ENCODE results near the gene ZNF319. TPM values are rescaled to one million over a fixed set of nuclear protein-coding genes. Genes with fewer than 3 reads are reported as not detected.

ZNF319 gene
- total and polyA plus RNA-seq, 2 of the 8 experiments (the other 6 are each of a cell fraction or from before 2014, with no cell fraction given), result 3.3 to 5.5 TPM

GRCh38 chr16:57966204-57966771 lies 34.2 kb downstream of the ZNF319 start:
- TF ChIP-seq SP4 (IDR thresholded peaks at IDR 0.05; ENCODE audit: low read length), result no peak
- no peak for TF ChIP-seq JUND (IDR thresholded peaks at IDR 0.05; ENCODE audit: low read length)
- no peak for TF ChIP-seq HDAC6 (IDR thresholded peaks at IDR 0.05; ENCODE audit: low read depth, low read length)
- TF ChIP-seq SUZ12 (IDR thresholded peaks at IDR 0.05; ENCODE audit: low read length), result no peak
- TF ChIP-seq BACH1 (IDR thresholded peaks at IDR 0.05; ENCODE audit: low read length), result no peak
- no peak for TF ChIP-seq TBP (IDR thresholded peaks at IDR 0.05; ENCODE audit: low read depth, low read length)
- WGBS, 2 experiments (ENCODE audit: extremely low coverage in 1 of 2, insufficient coverage in 1 of 2, insufficient read length in 1 of 2, insufficient replicate concordance in 2 of 2, low coverage in 1 of 2, low lambda C conversion rate in 2 of 2, missing lambda C conversion rate in 1 of 2), result 79% methylated on average over 4 of the region's 4 CpGs; no CpG with 5 or more reads in 1 of the 2 experiments
- Histone ChIP-seq H3K79me1 (ENCODE audit: low read depth, low read length) (no peaks in the 10 kb centered on the region), H4K5ac (ENCODE audit: insufficient read length, low read depth, low read length) (no peak overlapping the region), H2BK5ac (ENCODE audit: low read depth, low read length) (no peak overlapping the region), H2BK15ac (ENCODE audit: low read length) (no peak overlapping the region), H2AFZ (ENCODE audit: low read length) (no peak overlapping the region), H3K56ac (replicated peaks; ENCODE audit: insufficient read length, low read depth, low read length) (no peak overlapping the region), H3K79me2 (ENCODE audit: control insufficient read depth in 1 of 2, insufficient read depth in 2 of 2, low read length in 2 of 2) (no peaks in the 10 kb centered on the region), H4K8ac (ENCODE audit: extremely low read depth, insufficient read depth, low read length) (no peak overlapping the region), H3K23ac (ENCODE audit: insufficient read length) (no peak overlapping the region), H3K14ac (ENCODE audit: insufficient read length) (no peak overlapping the region), H3K4me3 (ENCODE audit: extremely low read depth in 1 of 4, insufficient read depth in 2 of 4, low read depth in 3 of 4, low read length in 4 of 4) (no peak overlapping the region), H3K4me1 (replicated peaks in 1 of 4; ENCODE audit: control insufficient read depth in 3 of 4, insufficient read depth in 4 of 4, low read length in 3 of 4) (no peaks in the 10 kb centered on the region), H3K9ac (replicated peaks in 1 of 4; ENCODE audit: extremely low read depth in 1 of 4, low read depth in 3 of 4, low read length in 3 of 4) (no peak overlapping the region), H3K9me3 (ENCODE audit: insufficient read depth in 2 of 2, low read depth in 1 of 2, low read length in 1 of 2) (no peaks in the 10 kb centered on the region), H3K4ac (replicated peaks; ENCODE audit: insufficient read length, low read depth, low read length) (no peak overlapping the region), H3K18ac (ENCODE audit: extremely low read depth, low read length) (no peak overlapping the region), H2BK20ac (ENCODE audit: low read length) (no peak overlapping the region), H4K20me1 (replicated peaks in 1 of 2; ENCODE audit: control insufficient read depth in 1 of 2, insufficient read depth in 2 of 2, low read length in 2 of 2) (no peaks in the 10 kb centered on the region), H2BK120ac (replicated peaks; ENCODE audit: low read depth, low read length) (no peak overlapping the region), H3K4me2 (ENCODE audit: insufficient read depth in 1 of 2, low read depth in 2 of 2, low read length in 2 of 2) (no peak overlapping the region), H2BK12ac (ENCODE audit: low read depth, low read length) (no peak overlapping the region), H3K27me3 (replicated peaks in 1 of 4; ENCODE audit: control insufficient read depth in 3 of 4, extremely low read depth in 1 of 4, insufficient read depth in 3 of 4, low read length in 3 of 4) (no peaks in the 10 kb centered on the region), H3K23me2 (ENCODE audit: low read depth, low read length) (no peaks in the 10 kb centered on the region), H4K91ac (replicated peaks; ENCODE audit: insufficient read length, low read length) (no peak overlapping the region), H2AK5ac (ENCODE audit: low read depth, low read length) (no peak overlapping the region), H3K27ac (ENCODE audit: low read depth, low read length) (no peak overlapping the region), H3K36me3 (ENCODE audit: control insufficient read depth in 2 of 4, insufficient read depth in 4 of 4, low read length in 3 of 4) (no peaks in the 10 kb centered on the region)
- FAIRE-seq (no peak), DNase-seq (ENCODE audit: low read depth in 1 of 2, low spot score in 2 of 2) (no peak)
- ChIA-PET POLR2A (ENCODE audit: partially characterized antibody) (interaction anchor here (1.7 kb wide), 1 partner anchor 11 kb away, joined by 5 read pairs; no protein-coding TSS in a partner anchor), CTCF (ENCODE audit: partially characterized antibody) (interaction anchor here (0.6 to 1.7 kb wide), 11 partner anchors 10 to 151 kb away, joined by 3 to 10 read pairs (median 4); no protein-coding TSS in a partner anchor)
